Keratinocyte (primary cell): ENCODE results near the gene NPAS3. TPM values are rescaled to one million over a fixed set of nuclear protein-coding genes. Genes with fewer than 3 reads are reported as not detected.

Experiments used
- DNase-seq: peaks from one replicate; pipeline ENCODE4 v3.0.0-alpha.2; 2011; ENCODE audit warnings: low read depth, missing footprints, low spot score
- FAIRE-seq: peaks from 2 replicates; lab custom pipeline; 2011; peaks lifted over from hg19 to GRCh38; lab: Jason Lieb, UNC
- H2AFZ ChIP-seq: 2 replicates; pipeline ENCODE4 v1.6.0; 2012; ENCODE audit warnings: low read length, control low read depth, inconsistent platforms; ENCODE audit not compliant: control insufficient read depth
- H3K27ac ChIP-seq: 2 replicates; pipeline ENCODE4 v1.5.1; 2011; ENCODE audit warnings: low read length; ENCODE audit not compliant: control insufficient read depth, insufficient read depth
- H3K27me3 ChIP-seq: 3 replicates; pipeline ENCODE4 v1.6.0; 2011; ENCODE audit warnings: low read length; ENCODE audit not compliant: control insufficient read depth, insufficient read depth; ENCODE audit errors: extremely low read depth
- H3K36me3 ChIP-seq, 2 experiments: 2 replicates in 1 of 2; 3 replicates in 1 of 2; pipeline ENCODE4 v1.5.1; 2011; ENCODE audit warnings: low read length in 2 of 2, mild to moderate bottlenecking in 1 of 2; ENCODE audit not compliant: control insufficient read depth in 2 of 2, insufficient read depth in 2 of 2; ENCODE audit errors: extremely low read depth in 1 of 2
- H3K4me1 ChIP-seq: 3 replicates; pipeline ENCODE4 v1.5.1; 2011; ENCODE audit warnings: low read length; ENCODE audit not compliant: control insufficient read depth, insufficient read depth; ENCODE audit errors: extremely low read depth
- H3K4me2 ChIP-seq: 3 replicates; pipeline ENCODE4 v1.6.0; 2011; ENCODE audit warnings: low read depth, low read length; ENCODE audit not compliant: control insufficient read depth, insufficient read depth; ENCODE audit errors: extremely low read depth
- H3K4me3 ChIP-seq, 3 experiments: fragments of 200-600 bp in 1 of 3; sonication (generic) in 1 of 3; 2 replicates in 2 of 3; 3 replicates in 1 of 3; pipeline ENCODE4 v1.5.1; 2011 to 2016; ENCODE audit warnings: low read length in 3 of 3, mild to moderate bottlenecking in 3 of 3, control low read depth in 2 of 3, inconsistent platforms in 1 of 3, low read depth in 1 of 3, mixed read lengths in 1 of 3, mixed run types in 1 of 3, moderate library complexity in 1 of 3; ENCODE audit not compliant: control insufficient read depth in 2 of 3, insufficient read depth in 2 of 3; ENCODE audit errors: extremely low read depth in 1 of 3
- H3K79me2 ChIP-seq: 2 replicates; pipeline ENCODE4 v1.6.0; 2012; ENCODE audit warnings: low read length; ENCODE audit not compliant: control insufficient read depth, insufficient read depth
- H3K9ac ChIP-seq: 3 replicates; pipeline ENCODE4 v1.6.0; 2011; ENCODE audit warnings: low read length; ENCODE audit not compliant: control insufficient read depth, insufficient read depth; ENCODE audit errors: extremely low read depth
- H3K9me1 ChIP-seq: 3 replicates; pipeline ENCODE4 v1.6.0; 2011; ENCODE audit warnings: low read length; ENCODE audit not compliant: control insufficient read depth, insufficient read depth; ENCODE audit errors: extremely low read depth
- H3K9me3 ChIP-seq: 2 replicates; pipeline ENCODE4 v1.5.1; 2012; ENCODE audit warnings: low read depth, low read length; ENCODE audit not compliant: control insufficient read depth
- H4K20me1 ChIP-seq: 3 replicates; pipeline ENCODE4 v1.6.0; 2011; ENCODE audit warnings: low read length; ENCODE audit not compliant: control insufficient read depth, insufficient read depth; ENCODE audit errors: extremely low read depth
- CTCF ChIP-seq, 3 experiments: IDR thresholded peaks in 1 of 3; conservative IDR thresholded peaks in 1 of 3; optimal IDR thresholded peaks in 1 of 3; 2 replicates in 2 of 3; 3 replicates in 1 of 3; pipeline versions ENCODE3 to v1.5.1; 2011; ENCODE audit warnings: low read length in 3 of 3, mild to moderate bottlenecking in 3 of 3, moderate library complexity in 2 of 3, control low read depth in 1 of 3, inconsistent platforms in 1 of 3; ENCODE audit not compliant: insufficient read depth in 2 of 3; ENCODE audit errors: extremely low read depth in 1 of 3
- EZH2 ChIP-seq: IDR thresholded peaks from one replicate; pipeline ENCODE4 v1.6.1; 2012; ENCODE audit warnings: inconsistent platforms, mild to moderate bottlenecking, low read length, moderate library complexity
- dilution Hi-C: fragments of 300-500 bp; cut with MboI; formaldehyde crosslinking; loops from one replicate; pipeline ENCODE4 v1.7.0; 2020; ENCODE audit warnings: low sequenced_read_pairs; ENCODE audit not compliant: extremely low pct_ligation_motif_present
- polyA plus RNA-seq, 5 experiments: library from polyadenylated mRNA; depleted of rRNA in 3 of 5; stranded (reverse) in 3 of 5; stranded (forward) in 1 of 5; unstranded in 1 of 5; fragments of >200 nt; gene quantifications; 1 replicate in 1 of 5; 2 replicates in 3 of 5; 3 replicates in 1 of 5; pipeline versions ENCODE4 v1.2.1 to v1.2.3, GENCODE V29; 2011 to 2012; ENCODE audit warnings: missing spikeins in 2 of 5, low read depth in 1 of 5, low replicate concordance in 1 of 5

The NPAS3 gene
- polyA plus RNA-seq, 1 donor (not counting 4 experiments of a cell fraction or from before 2014, with no cell fraction given): 0.07 TPM

GRCh38 chr14:33711811-33712216 is 773.1 kb downstream of the NPAS3 start:
- Histone ChIP-seq H4K20me1 (no peaks in the 10 kb centered on the region), H3K4me1 (no peaks in the 10 kb centered on the region), H3K27me3 (no peaks in the 10 kb centered on the region), H3K9me1 (no peaks in the 10 kb centered on the region), H3K4me2 (no peak overlapping the region), H3K9me3 (no peaks in the 10 kb centered on the region), H3K79me2 (no peaks in the 10 kb centered on the region), H3K4me3 (no peak overlapping the region), H3K9ac (no peak overlapping the region), H2AFZ (no peak overlapping the region), H3K27ac (no peak overlapping the region), H3K36me3 (no peaks in the 10 kb centered on the region)
- DNase-seq: no peak
- FAIRE-seq: no peak
- TF ChIP-seq EZH2: no peak
- no peak for TF ChIP-seq CTCF (optimal IDR thresholded peaks at IDR 0.05 in 1 of 3, IDR thresholded peaks at IDR 0.05 in 1 of 3, conservative IDR thresholded peaks at IDR 0.05 in 1 of 3; ENCODE audit: extremely low read depth in 1 of 3, insufficient read depth in 2 of 3, low read length in 3 of 3)
- dilution Hi-C loops: no loop called here

- Histone ChIP-seq H3K4me3 (no peak overlapping the region), H3K9me1 (peaks cover 2% of the 10 kb centered on the region), H3K4me1 (peaks cover 9% of the 10 kb centered on the region), H3K9me3 (no peaks in the 10 kb centered on the region), H3K4me2 (no peak overlapping the region), H3K9ac (no peak overlapping the region), H4K20me1 (no peaks in the 10 kb centered on the region), H3K27ac (no peak overlapping the region), H3K79me2 (no peaks in the 10 kb centered on the region), H2AFZ (no peak overlapping the region), H3K27me3 (no peaks in the 10 kb centered on the region), H3K36me3 (no peaks in the 10 kb centered on the region)
- DNase-seq (no peak), FAIRE-seq (no peak)
- dilution Hi-C loops: no loop called here
- TF ChIP-seq CTCF (optimal IDR thresholded peaks at IDR 0.05 in 1 of 3, IDR thresholded peaks at IDR 0.05 in 1 of 3, conservative IDR thresholded peaks at IDR 0.05 in 1 of 3; ENCODE audit: extremely low read depth in 1 of 3, insufficient read depth in 2 of 3, low read length in 3 of 3): no peak
- TF ChIP-seq EZH2: no peak
Measured at GRCh38 chr14:33714527-33715226, 776.0 kb downstream of the NPAS3 start.
